ENCODE measurements around the gene UTF1.
A peak's percentile ranks its signal among the peaks of the same experiment; 100 is the strongest.

The UTF1 gene

GRCh38 chr10:133189726-133190125 is 40.3 kb upstream of the UTF1 start:
- ATAC-seq (replicated peaks): no peak
- Mint-ChIP-seq H3K27ac (no peak overlapping the region), H3K4me1 (no peaks in the 10 kb centered on the region), H3K4me3 (no peak overlapping the region), H3K36me3 (no peaks in the 10 kb centered on the region), H3K9me3 (peaks cover 6 to 14% of the 10 kb centered on the region in 2 donors), H3K27me3 (peaks cover 11 to 20% of the 10 kb centered on the region in 2 donors)
- no peak for DNase-seq

- no peak for ATAC-seq (replicated peaks)
- H3K36me3 Mint-ChIP-seq: no peaks in the 10 kb centered on the region
- H3K27ac Mint-ChIP-seq: no peak overlapping the region
- DNase-seq: no peak
- H3K4me3 Mint-ChIP-seq: no peak overlapping the region
- H3K9me3 Mint-ChIP-seq: peaks cover 6 to 15% of the 10 kb centered on the region in 2 donors
- no peaks in the 10 kb centered on the region for H3K4me1 Mint-ChIP-seq
- peaks cover 12 to 25% of the 10 kb centered on the region in 2 donors for H3K27me3 Mint-ChIP-seq
Measured at GRCh38 chr10:133190225-133190624, 39.8 kb upstream of the UTF1 start.

- DNase-seq (no peak), ATAC-seq (replicated peaks) (no peak)
- Mint-ChIP-seq H3K9me3 (peaks cover 6 to 15% of the 10 kb centered on the region in 2 donors), H3K4me1 (no peaks in the 10 kb centered on the region), H3K36me3 (no peaks in the 10 kb centered on the region), H3K27me3 (peaks cover 18 to 33% of the 10 kb centered on the region in 2 donors), H3K27ac (no peak overlapping the region), H3K4me3 (no peak overlapping the region)
Measured at GRCh38 chr10:133191651-133192050, 38.4 kb upstream of the UTF1 start.

GRCh38 chr10:133194151-133194550 is 35.9 kb upstream of the UTF1 start:
- ATAC-seq (replicated peaks): no peak
- H3K27ac Mint-ChIP-seq: no peak overlapping the region

GRCh38 chr10:133195096-133195495 is 34.9 kb upstream of the UTF1 start:
- Mint-ChIP-seq H3K27me3 (peaks cover 14 to 23% of the 10 kb centered on the region in 2 donors), H3K27ac (no peak overlapping the region), H3K4me1 (no peaks in the 10 kb centered on the region), H3K4me3 (no peak overlapping the region), H3K36me3 (no peaks in the 10 kb centered on the region), H3K9me3 (peaks cover 6 to 15% of the 10 kb centered on the region in 2 donors)
- DNase-seq: no peak
- no peak for ATAC-seq (replicated peaks)

More at GRCh38 chr10:133194151-133194550, 35.9 kb upstream of the UTF1 start:
- Mint-ChIP-seq H3K9me3 (peaks cover 6 to 15% of the 10 kb centered on the region in 2 donors), H3K4me3 (no peak overlapping the region), H3K36me3 (no peaks in the 10 kb centered on the region), H3K27me3 (peaks cover 18 to 29% of the 10 kb centered on the region in 2 donors), H3K4me1 (no peaks in the 10 kb centered on the region)
- no peak for DNase-seq

GRCh38 chr10:133195611-133196010 is 34.4 kb upstream of the UTF1 start:
- H3K27ac Mint-ChIP-seq: no peak overlapping the region
- H3K9me3 Mint-ChIP-seq: peaks cover 6 to 15% of the 10 kb centered on the region in 2 donors
- H3K4me1 Mint-ChIP-seq: no peaks in the 10 kb centered on the region

GRCh38 chr10:133196221-133196915 is 33.6 kb upstream of the UTF1 start:
- Mint-ChIP-seq H3K4me3 (no peak overlapping the region), H3K9me3 (peaks cover 6 to 15% of the 10 kb centered on the region in 2 donors), H3K4me1 (no peaks in the 10 kb centered on the region), H3K36me3 (no peaks in the 10 kb centered on the region), H3K27me3 (peaks cover 17 to 22% of the 10 kb centered on the region in 2 donors), H3K27ac (no peak overlapping the region)
- DNase-seq (no peak), ATAC-seq (replicated peaks) (no peak)

More at GRCh38 chr10:133195611-133196010, 34.4 kb upstream of the UTF1 start:
- ATAC-seq (replicated peaks) (no peak), DNase-seq (no peak)
- H3K36me3 Mint-ChIP-seq: no peaks in the 10 kb centered on the region
- H3K27me3 Mint-ChIP-seq: peaks cover 14 to 18% of the 10 kb centered on the region in 2 donors
- no peak overlapping the region for H3K4me3 Mint-ChIP-seq

GRCh38 chr10:133196936-133197758 is 32.9 kb upstream of the UTF1 start:
- ATAC-seq (replicated peaks) (no peak), DNase-seq (no peak)
- Mint-ChIP-seq H3K27me3 (peaks cover 17 to 22% of the 10 kb centered on the region in 2 donors), H3K27ac (no peak overlapping the region), H3K4me1 (no peaks in the 10 kb centered on the region), H3K4me3 (no peak overlapping the region), H3K9me3 (peaks cover 4 to 11% of the 10 kb centered on the region in 2 donors), H3K36me3 (no peaks in the 10 kb centered on the region)

- H3K4me1 Mint-ChIP-seq: no peaks in the 10 kb centered on the region
- no peak overlapping the region for H3K4me3 Mint-ChIP-seq
- peaks cover 17 to 22% of the 10 kb centered on the region in 2 donors for H3K27me3 Mint-ChIP-seq
- no peaks in the 10 kb centered on the region for H3K36me3 Mint-ChIP-seq
- no peak for ATAC-seq (replicated peaks)
- H3K9me3 Mint-ChIP-seq: peaks cover 3 to 8% of the 10 kb centered on the region in 2 donors
- H3K27ac Mint-ChIP-seq: peak overlapping the region; percentile 14
- DNase-seq: no peak
Measured at GRCh38 chr10:133197786-133198185, 32.2 kb upstream of the UTF1 start.

- ATAC-seq (replicated peaks) (no peak), DNase-seq (no peak)
- Mint-ChIP-seq H3K27ac (no peak overlapping the region), H3K27me3 (peaks cover 17 to 22% of the 10 kb centered on the region in 2 donors), H3K4me1 (no peaks in the 10 kb centered on the region), H3K4me3 (no peak overlapping the region), H3K36me3 (no peaks in the 10 kb centered on the region), H3K9me3 (peaks cover 3 to 8% of the 10 kb centered on the region in 2 donors)
Measured at GRCh38 chr10:133198206-133198605, 31.8 kb upstream of the UTF1 start.

GRCh38 chr10:133198621-133199487 is 31.2 kb upstream of the UTF1 start:
- H3K4me1 Mint-ChIP-seq: no peaks in the 10 kb centered on the region
- H3K27ac Mint-ChIP-seq: no peak overlapping the region
- H3K4me3 Mint-ChIP-seq: no peak overlapping the region

GRCh38 chr10:133199488-133199885 is 30.5 kb upstream of the UTF1 start:
- Mint-ChIP-seq H3K36me3 (no peaks in the 10 kb centered on the region), H3K27ac (no peak overlapping the region), H3K9me3 (peaks cover under 1 to 3% of the 10 kb centered on the region in 2 donors), H3K4me1 (no peaks in the 10 kb centered on the region), H3K4me3 (no peak overlapping the region), H3K27me3 (peaks cover 13 to 22% of the 10 kb centered on the region in 2 donors)
- DNase-seq (no peak), ATAC-seq (replicated peaks) (no peak)

More at GRCh38 chr10:133198621-133199487, 31.2 kb upstream of the UTF1 start:
- H3K9me3 Mint-ChIP-seq: peaks cover 2 to 7% of the 10 kb centered on the region in 2 donors
- peaks cover 16 to 22% of the 10 kb centered on the region in 2 donors for H3K27me3 Mint-ChIP-seq
- DNase-seq: no peak
- no peaks in the 10 kb centered on the region for H3K36me3 Mint-ChIP-seq
- ATAC-seq (replicated peaks): no peak

GRCh38 chr10:133199992-133200611 is 29.9 kb upstream of the UTF1 start:
- H3K36me3 Mint-ChIP-seq: no peaks in the 10 kb centered on the region
- ATAC-seq (replicated peaks): no peak
- DNase-seq: no peak
- no peak overlapping the region for H3K27ac Mint-ChIP-seq
- no peaks in the 10 kb centered on the region for H3K4me1 Mint-ChIP-seq
- peaks cover 12 to 20% of the 10 kb centered on the region in 2 donors for H3K27me3 Mint-ChIP-seq
- H3K4me3 Mint-ChIP-seq: no peak overlapping the region
- H3K9me3 Mint-ChIP-seq: no peaks in the 10 kb centered on the region
